ENCODE measurements around the gene PCSK6. TPM values are rescaled to one million over a fixed set of nuclear protein-coding genes. Genes with fewer than 3 reads are reported as not detected.

The PCSK6 gene
- total RNA-seq, 2 donors from 2014 or later, result 14.5 to 20.2 TPM

GRCh38 chr15:101269479-101270223 is 219.9 kb downstream of the PCSK6 start:
- peak; percentile 60 for DNase-seq
- peak; percentile 45 to 64 for ATAC-seq
- intact Hi-C loops (cut with DNase I), result loop anchor here (5.0 to 10.0 kb wide), 3 partner anchors 335 to 632 kb away; partner anchors contain the start of gene LRRK1 (in 1 of the 2)

- DNase-seq (peak; percentile 53), ATAC-seq (peak; percentile 59 to 62)
- intact Hi-C loops (cut with DNase I), result loop anchor here (10.0 kb wide), 2 partner anchors 333 to 353 kb away; partner anchors contain the start of gene LRRK1 (in 1 of the 2)
These were observed 222.0 kb downstream of the PCSK6 start for GRCh38 chr15:101267320-101268104.

GRCh38 chr15:101266787-101267186 is 222.7 kb downstream of the PCSK6 start:
- DNase-seq (no peak), ATAC-seq (peak in 1 of 2 donors; percentile 2)
- intact Hi-C loops (cut with DNase I), result loop anchor here (10.0 kb wide), 2 partner anchors 332 to 352 kb away; partner anchors contain the start of gene LRRK1 (in 1 of the 2)

GRCh38 chr15:101266034-101266433 is 223.5 kb downstream of the PCSK6 start:
- no peak for ATAC-seq
- DNase-seq, result peak; percentile 51
- intact Hi-C loops (cut with DNase I), result loop anchor here (10.0 kb wide), 2 partner anchors 331 to 351 kb away; partner anchors contain the start of gene LRRK1 (in 1 of the 2)

- intact Hi-C loops (cut with DNase I), result loop anchor here (10.0 kb wide), 2 partner anchors 330 to 350 kb away; partner anchors contain the start of gene LRRK1 (in 1 of the 2)
- ATAC-seq (peak in 1 of 2 donors; percentile 47), DNase-seq (no peak)
These were observed 224.4 kb downstream of the PCSK6 start for GRCh38 chr15:101264911-101265641.

GRCh38 chr15:101264011-101264410 is 225.5 kb downstream of the PCSK6 start:
- ATAC-seq (no peak), DNase-seq (no peak)
- intact Hi-C loops (cut with DNase I), result loop anchor here (10.0 kb wide), 2 partner anchors 329 to 349 kb away; partner anchors contain the start of gene LRRK1 (in 1 of the 2)

GRCh38 chr15:101262551-101262950 is 227.0 kb downstream of the PCSK6 start:
- ATAC-seq (no peak), DNase-seq (no peak)
- intact Hi-C loops (cut with DNase I), result loop anchor here (10.0 kb wide), 2 partner anchors 328 to 348 kb away; partner anchors contain the start of gene LRRK1 (in 1 of the 2)

GRCh38 chr15:101258238-101259144 is 231.0 kb downstream of the PCSK6 start:
- ATAC-seq, result peak; percentile 64 to 75
- intact Hi-C loops (cut with DNase I), result loop anchor here (1.0 to 2.0 kb wide), 3 partner anchors 170 to 244 kb away; no protein-coding TSS in a partner anchor
- DNase-seq, result peak; percentile 63

GRCh38 chr15:101256757-101257156 is 232.8 kb downstream of the PCSK6 start:
- DNase-seq (no peak), ATAC-seq (no peak)
- intact Hi-C loops (cut with DNase I), result no loop called here

- intact Hi-C loops (cut with DNase I), result no loop called here
- peak in 1 of 2 donors; percentile 45 for ATAC-seq
- DNase-seq, result peak; percentile 59
These were observed 233.8 kb downstream of the PCSK6 start for GRCh38 chr15:101255615-101256241.

GRCh38 chr15:101255051-101255395 is 234.5 kb downstream of the PCSK6 start:
- ATAC-seq, result no peak

GRCh38 chr15:101254157-101255050 is 235.1 kb downstream of the PCSK6 start:
- DNase-seq (no peak), ATAC-seq (no peak)
- intact Hi-C loops (cut with DNase I), result loop anchor here in 1 of 2 donors (5.0 kb wide), 1 partner anchor 67 kb away; no protein-coding TSS in a partner anchor

More at GRCh38 chr15:101255051-101255395, 234.5 kb downstream of the PCSK6 start:
- intact Hi-C loops (cut with DNase I), result no loop called here
- no peak for DNase-seq

Measured in left cardiac atrium (tissue), 4 donors.